GM12878 (cell line): Measurements from ENCODE around the gene BCKDHB. TPM values are rescaled to one million over a fixed set of nuclear protein-coding genes. Genes with fewer than 3 reads are reported as not detected.

Experiments used
- ATAC-seq: fragments of 200-7000 bp; cut with Tn5 transposase; 3 replicates; pipeline ENCODE4 v1.9.1; 2020; ENCODE audit warnings: mild to moderate bottlenecking, moderate library complexity
- BruUV-seq: library from RNA; stranded (reverse); fragments of 400-500 nt; replicated peaks from 2 replicates; lab custom pipeline; 2021; lab: Mats Ljungman, UMichigan
- CTCF ChIA-PET: fragments of 300-600 bp; sonication (Branson Sonifier 250); formaldehyde crosslinking; extraction: SDS; loops from one replicate; lab custom pipeline; 2021; ENCODE audit warnings: inconsistent platforms; lab: Yijun Ruan, JAX
- POLR2A ChIA-PET: fragments of 350-600 bp; formaldehyde crosslinking; extraction: SDS; loops from one replicate; lab custom pipeline; 2021; ENCODE audit warnings: inconsistent platforms; lab: Charles Lee
- RAD21 ChIA-PET: fragments of 300-600 bp; sonication (Branson Sonifier 250); formaldehyde crosslinking; loops from one replicate; lab custom pipeline; 2023; ENCODE audit warnings: antibody characterized with exemption; ENCODE audit not compliant: unreplicated experiment; lab: Charles Lee
- SMC1A ChIA-PET: fragments of 300-600 bp; sonication (Branson Sonifier 250); formaldehyde crosslinking; loops from one replicate; lab custom pipeline; 2023; ENCODE audit not compliant: unreplicated experiment, uncharacterized antibody; lab: Charles Lee
- DNase-seq: peaks from one replicate; pipeline ENCODE4 v3.0.0-alpha.2; 2011; ENCODE audit warnings: low read depth, low spot score
- FAIRE-seq: peaks from 3 replicates; lab custom pipeline; 2011; peaks lifted over from hg19 to GRCh38; lab: Jason Lieb, UNC
- H2AFZ ChIP-seq: 2 replicates; pipeline ENCODE4 v1.6.0; 2011; ENCODE audit warnings: low read depth, low read length, control low read depth; ENCODE audit not compliant: control insufficient read depth
- H3K27ac ChIP-seq: 2 replicates; pipeline ENCODE4 v1.5.1; 2011; ENCODE audit warnings: control low read depth; ENCODE audit not compliant: control insufficient read depth, insufficient read depth
- H3K27me3 ChIP-seq, 2 experiments: replicated peaks in 1 of 2; 2 replicates each; pipeline versions ENCODE4 v1.6.0 to v1.6.1; 2011; ENCODE audit warnings: low read length in 1 of 2; ENCODE audit not compliant: control insufficient read depth in 2 of 2, insufficient read depth in 2 of 2
- H3K36me3 ChIP-seq, 2 experiments: 2 replicates each; pipeline ENCODE4 v1.5.1; 2011; ENCODE audit warnings: low read length in 1 of 2; ENCODE audit not compliant: control insufficient read depth in 2 of 2, insufficient read depth in 2 of 2
- H3K4me1 ChIP-seq: 2 replicates; pipeline ENCODE4 v1.6.1; 2011; ENCODE audit warnings: mild to moderate bottlenecking, low read length, moderate library complexity, mixed read lengths; ENCODE audit not compliant: control insufficient read depth, insufficient read depth
- H3K4me2 ChIP-seq: 2 replicates; pipeline ENCODE4 v1.6.0; 2011; ENCODE audit warnings: control low read depth; ENCODE audit not compliant: control insufficient read depth, insufficient read depth
- H3K4me3 ChIP-seq: fragments of 200-600 bp; sonication (generic); 2 replicates; pipeline ENCODE4 v1.5.1; 2016
- H3K79me2 ChIP-seq: 2 replicates; pipeline ENCODE4 v1.6.0; 2011; ENCODE audit warnings: low read length; ENCODE audit not compliant: control insufficient read depth, insufficient read depth
- H3K9ac ChIP-seq: 2 replicates; pipeline ENCODE4 v1.8.0; 2011; ENCODE audit warnings: low read length, control low read depth, mixed read lengths; ENCODE audit not compliant: control insufficient read depth, insufficient read depth
- H3K9me3 ChIP-seq: replicated peaks from 3 replicates; pipeline ENCODE4 v1.5.1; 2011; ENCODE audit warnings: mild to moderate bottlenecking, low read length; ENCODE audit not compliant: control insufficient read depth, insufficient read depth
- H4K20me1 ChIP-seq: 2 replicates; pipeline ENCODE4 v1.6.0; 2011; ENCODE audit not compliant: control insufficient read depth, insufficient read depth
- BCL11A ChIP-seq: IDR thresholded peaks from 2 replicates; pipeline ENCODE4 v1.6.1; 2011; ENCODE audit warnings: low read depth, low read length
- BCLAF1 ChIP-seq: fragments of 450-650 bp; IDR thresholded peaks from 2 replicates; pipeline ENCODE4 v1.6.1; 2017; ENCODE audit warnings: antibody characterized with exemption, mild to moderate bottlenecking, moderate library complexity
- E4F1 ChIP-seq: fragments of 450-650 bp; IDR thresholded peaks from 2 replicates; pipeline ENCODE4 v1.6.1; 2018; ENCODE audit warnings: borderline replicate concordance, mild to moderate bottlenecking; ENCODE audit not compliant: partially characterized antibody
- KDM1A ChIP-seq: fragments of 200-600 bp; sonication (generic); IDR thresholded peaks from 2 replicates; pipeline ENCODE4 v1.6.1; 2016; ENCODE audit warnings: borderline replicate concordance
- NR2F1 ChIP-seq: fragments of 450-650 bp; conservative IDR thresholded peaks from 2 replicates; pipeline ENCODE4 v1.6.1; 2017; ENCODE audit warnings: mild to moderate bottlenecking
- NRF1 ChIP-seq: conservative IDR thresholded peaks from 2 replicates; pipeline ENCODE4 v1.6.1; 2011; ENCODE audit warnings: mild to moderate bottlenecking, low read depth, low read length, improper control_type of control experiment
- RAD21 ChIP-seq: IDR thresholded peaks from 2 replicates; pipeline ENCODE4 v1.6.1; 2011; ENCODE audit warnings: mild to moderate bottlenecking, low read depth, low read length, moderate library complexity; ENCODE audit not compliant: insufficient read depth
- RFX5 ChIP-seq: IDR thresholded peaks from 2 replicates; pipeline ENCODE4 v1.6.1; 2011; ENCODE audit warnings: low read depth, low read length, improper control_type of control experiment
- STAT1 ChIP-seq: fragments of 450-650 bp; conservative IDR thresholded peaks from 2 replicates; pipeline ENCODE4 v1.6.1; 2014; ENCODE audit warnings: antibody characterized with exemption, mild to moderate bottlenecking
- SUPT20H ChIP-seq: IDR thresholded peaks from 2 replicates; pipeline ENCODE4 v1.6.1; 2011; ENCODE audit warnings: low read depth, mild to moderate bottlenecking, low read length, moderate library complexity, borderline replicate concordance; ENCODE audit not compliant: control insufficient read depth
- TARDBP ChIP-seq: IDR thresholded peaks from 2 replicates; pipeline ENCODE4 v1.6.1; 2016; ENCODE audit warnings: borderline replicate concordance
- TCF12 ChIP-seq: IDR thresholded peaks from 2 replicates; pipeline ENCODE4 v1.6.1; 2011; ENCODE audit warnings: low read depth, mild to moderate bottlenecking, low read length
- ZNF207 ChIP-seq: fragments of 450-650 bp; IDR thresholded peaks from 2 replicates; pipeline ENCODE4 v1.6.1; 2014; ENCODE audit warnings: antibody characterized with exemption, mild to moderate bottlenecking, borderline replicate concordance
- ZNF592 ChIP-seq: fragments of 450-650 bp; IDR thresholded peaks from 2 replicates; pipeline ENCODE4 v1.6.1; 2017; ENCODE audit warnings: mild to moderate bottlenecking, moderate library complexity
- ZSCAN29 ChIP-seq: fragments of 450-650 bp; IDR thresholded peaks from 2 replicates; pipeline ENCODE4 v1.6.1; 2017; ENCODE audit warnings: mild to moderate bottlenecking, moderate library complexity
- WGBS: methylation state at CpG from one replicate; pipeline ENCODE4 v1.1.6; 2016; ENCODE audit warnings: low lambda C conversion rate; ENCODE audit not compliant: insufficient replicate concordance, insufficient coverage; ENCODE audit errors: missing lambda C conversion rate; 5-methylcytosine and 5-hydroxymethylcytosine counted together
- in situ Hi-C: fragments of 300-500 bp; cut with MboI; formaldehyde crosslinking; loops from 9 replicates; pipeline ENCODE4 v1.14.3; 2018; ENCODE audit warnings: mixed read lengths
- intact Hi-C: fragments of 100-400 bp; cut with micrococcal nuclease; formaldehyde crosslinking; loops from one replicate; pipeline ENCODE4 v1.14.2; 2022; ENCODE audit not compliant: unreplicated experiment
- polyA plus RNA-seq, 11 experiments: library from polyadenylated mRNA; depleted of rRNA in 4 of 11; unstranded in 6 of 11; stranded (reverse) in 5 of 11; fragments of >200 nt; fragmentation: Nextera tagmentation in 4 of 11; fragmentation: Illumina TruSeq in 1 of 11; extraction: Ambion mirVana in 4 of 11; extraction: Trizol in 1 of 11; gene quantifications; 1 replicate in 1 of 11; 2 replicates in 10 of 11; pipeline versions ENCODE4 v1.2.1 to v1.2.3, GENCODE V29; 2011 to 2016; ENCODE audit warnings: inconsistent platforms in 2 of 11, missing spikeins in 2 of 11, low read depth in 1 of 11
- total RNA-seq, 4 experiments: library from RNA; depleted of rRNA in 3 of 4; stranded (reverse); fragments of >200 nt in 3 of 4; fragmentation: Illumina TruSeq in 1 of 4; extraction: Trizol in 1 of 4; gene quantifications; 2 replicates each; pipeline versions ENCODE4 v1.2.1 to v1.2.3, GENCODE V29; 2013 to 2021

BCKDHB gene
- total and polyA plus RNA-seq, 10 of the 15 experiments (the other 5 are each of a cell fraction or from before 2014, with no cell fraction given): 12.9 to 57.1 (median 25.3) TPM

GRCh38 chr6:80343511-80343910, 237.0 kb downstream of the BCKDHB start:
- in situ Hi-C loops: no loop called here
- POLR2A ChIA-PET: no interaction called here
- CTCF ChIA-PET: interaction anchor here (1.0 kb wide), 1 partner anchor 7 kb away, joined by 3 read pairs; no protein-coding TSS in a partner anchor
- Histone ChIP-seq H3K4me1 (no peaks in the 10 kb centered on the region), H4K20me1 (no peaks in the 10 kb centered on the region), H3K9ac (no peak overlapping the region), H3K79me2 (no peaks in the 10 kb centered on the region), H3K4me2 (no peak overlapping the region), H3K27ac (no peak overlapping the region), H3K4me3 (no peak overlapping the region), H3K9me3 (no peaks in the 10 kb centered on the region), H3K27me3 (no peaks in the 10 kb centered on the region), H2AFZ (no peak overlapping the region), H3K36me3 (no peaks in the 10 kb centered on the region)
- ATAC-seq (no peak), FAIRE-seq (no peak), DNase-seq (no peak)
- BruUV-seq: no TSS peak
- SMC1A ChIA-PET: no interaction called here
- intact Hi-C loops: no loop called here
- WGBS: 93% methylated on average over 2 of the region's 2 CpGs
- RAD21 ChIA-PET: no interaction called here
- TF ChIP-seq NR2F1: no peak
- TF ChIP-seq ZNF207: no peak
- no peak for TF ChIP-seq TARDBP
- TF ChIP-seq KDM1A: no peak
- no peak for TF ChIP-seq RFX5
- TF ChIP-seq STAT1: no peak
- TF ChIP-seq TCF12: no peak
- no peak for TF ChIP-seq ZSCAN29
- TF ChIP-seq RAD21: no peak
- no peak for TF ChIP-seq BCL11A
- no peak for TF ChIP-seq NRF1
- TF ChIP-seq SUPT20H: no peak
- no peak for TF ChIP-seq E4F1
- TF ChIP-seq BCLAF1: no peak
- no peak for TF ChIP-seq ZNF592
